Stimulated activated naive CD8-positive, alpha-beta T cell treated with anti-CD3 and anti-CD28 coated beads, Interleukin-15, Interleukin-2, amounts not matched to agents 100 ng/mL and 50 ng/mL, for 24 hours (primary cell): ENCODE results near the gene RPTOR.

ENCODE experiments used
- H3K27ac Mint-ChIP-seq: one replicate; pipeline ENCODE4 v1.8.0; 2021; ENCODE audit warnings: mild to moderate bottlenecking, mixed read lengths
- H3K27me3 Mint-ChIP-seq: one replicate; pipeline ENCODE4 v1.8.0; 2021; ENCODE audit warnings: mixed read lengths
- H3K36me3 Mint-ChIP-seq: one replicate; pipeline ENCODE4 v1.8.0; 2021; ENCODE audit warnings: low read depth, mixed read lengths
- H3K4me1 Mint-ChIP-seq: one replicate; pipeline ENCODE4 v1.8.0; 2021; ENCODE audit warnings: low read depth, mixed read lengths
- H3K4me3 Mint-ChIP-seq: one replicate; pipeline ENCODE4 v1.8.0; 2021; ENCODE audit warnings: mild to moderate bottlenecking, mixed read lengths
- H3K9me3 Mint-ChIP-seq: one replicate; pipeline ENCODE4 v1.8.0; 2021; ENCODE audit warnings: mixed read lengths

Gene RPTOR

DNA sequence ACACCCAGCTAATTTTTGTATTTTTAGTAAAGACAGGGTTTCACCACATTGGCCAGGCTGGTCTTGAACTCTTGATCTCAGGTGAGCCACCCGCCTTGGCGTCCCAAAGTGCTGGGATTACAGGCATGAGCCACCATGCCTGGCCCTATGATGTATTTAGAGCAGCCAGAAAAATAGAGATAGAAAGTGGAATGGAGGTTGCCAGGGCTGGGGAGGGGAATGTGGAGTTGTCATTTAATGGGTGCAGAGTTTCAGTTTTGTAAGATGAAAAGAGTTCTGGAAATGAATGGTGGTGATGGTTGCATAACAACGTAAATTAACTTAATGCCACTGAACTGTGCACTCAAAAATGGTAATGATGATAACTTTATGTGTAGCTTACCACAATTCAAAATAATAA, 36.7 kb upstream of the RPTOR start:
- Mint-ChIP-seq H3K27me3 (peaks cover 8% of the 10 kb centered on the region), H3K4me3 (no peak overlapping the region), H3K27ac (no peak overlapping the region), H3K4me1 (no peaks in the 10 kb centered on the region), H3K36me3 (no peaks in the 10 kb centered on the region), H3K9me3 (no peaks in the 10 kb centered on the region)

- no peaks in the 10 kb centered on the region for H3K9me3 Mint-ChIP-seq
- no peaks in the 10 kb centered on the region for H3K36me3 Mint-ChIP-seq
- peaks cover 9% of the 10 kb centered on the region for H3K27me3 Mint-ChIP-seq
- no peak overlapping the region for H3K4me3 Mint-ChIP-seq
- no peaks in the 10 kb centered on the region for H3K4me1 Mint-ChIP-seq
- H3K27ac Mint-ChIP-seq, result no peak overlapping the region
Observed at GRCh38 chr17:80509311-80509710, 35.3 kb upstream of the RPTOR start.

DNA sequence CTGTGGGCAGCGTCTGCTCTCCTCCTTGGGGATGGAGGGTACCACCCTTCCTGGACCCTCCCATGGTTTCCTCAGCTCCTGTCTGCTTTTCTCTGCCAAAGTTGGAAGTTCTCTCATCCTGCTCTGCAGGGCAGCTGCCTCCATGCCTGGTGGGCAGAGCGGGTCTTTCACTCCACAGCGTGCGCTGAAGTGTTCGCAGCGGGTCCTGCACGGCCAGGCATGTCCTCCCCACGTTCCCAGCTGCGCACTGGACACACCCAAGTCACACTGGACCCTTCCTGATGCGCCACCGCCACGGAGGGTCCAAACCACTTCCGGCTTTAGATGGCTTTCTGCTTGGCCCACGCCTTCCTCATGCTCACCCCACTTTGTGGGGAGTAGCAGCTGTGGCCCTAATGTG, 34.5 kb upstream of the RPTOR start:
- no peaks in the 10 kb centered on the region for H3K9me3 Mint-ChIP-seq
- no peaks in the 10 kb centered on the region for H3K4me1 Mint-ChIP-seq
- H3K27ac Mint-ChIP-seq, result no peak overlapping the region
- H3K4me3 Mint-ChIP-seq, result no peak overlapping the region
- no peaks in the 10 kb centered on the region for H3K36me3 Mint-ChIP-seq
- H3K27me3 Mint-ChIP-seq, result peaks cover 5% of the 10 kb centered on the region

DNA sequence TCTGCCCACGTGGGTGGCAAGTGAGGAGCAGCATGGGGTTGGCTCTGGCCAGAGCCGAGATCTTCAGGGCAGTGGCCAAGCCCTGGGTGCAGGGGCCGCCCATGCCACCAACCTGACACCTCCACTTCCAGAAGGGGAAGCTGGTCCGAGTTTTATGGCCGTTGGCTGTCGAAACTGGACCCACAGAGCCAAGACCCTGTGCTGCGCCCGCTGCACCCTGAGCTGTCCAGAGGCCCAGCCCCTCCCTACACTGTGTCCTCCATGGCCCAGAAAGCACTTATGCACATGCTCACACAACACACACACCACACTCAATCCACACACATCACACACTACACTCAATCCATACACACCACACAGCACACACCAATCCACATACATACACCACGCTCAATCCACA, 33.9 kb upstream of the RPTOR start:
- no peak overlapping the region for H3K27ac Mint-ChIP-seq
- H3K27me3 Mint-ChIP-seq, result peaks cover 4% of the 10 kb centered on the region
- no peak overlapping the region for H3K4me3 Mint-ChIP-seq
- no peaks in the 10 kb centered on the region for H3K36me3 Mint-ChIP-seq
- no peaks in the 10 kb centered on the region for H3K4me1 Mint-ChIP-seq
- no peaks in the 10 kb centered on the region for H3K9me3 Mint-ChIP-seq

GRCh38 chr17:80511222-80512180, 33.1 kb upstream of the RPTOR start:
- Mint-ChIP-seq H3K9me3 (no peaks in the 10 kb centered on the region), H3K27me3 (peaks cover 4% of the 10 kb centered on the region), H3K4me3 (no peak overlapping the region), H3K27ac (no peak overlapping the region), H3K4me1 (no peaks in the 10 kb centered on the region), H3K36me3 (no peaks in the 10 kb centered on the region)

DNA sequence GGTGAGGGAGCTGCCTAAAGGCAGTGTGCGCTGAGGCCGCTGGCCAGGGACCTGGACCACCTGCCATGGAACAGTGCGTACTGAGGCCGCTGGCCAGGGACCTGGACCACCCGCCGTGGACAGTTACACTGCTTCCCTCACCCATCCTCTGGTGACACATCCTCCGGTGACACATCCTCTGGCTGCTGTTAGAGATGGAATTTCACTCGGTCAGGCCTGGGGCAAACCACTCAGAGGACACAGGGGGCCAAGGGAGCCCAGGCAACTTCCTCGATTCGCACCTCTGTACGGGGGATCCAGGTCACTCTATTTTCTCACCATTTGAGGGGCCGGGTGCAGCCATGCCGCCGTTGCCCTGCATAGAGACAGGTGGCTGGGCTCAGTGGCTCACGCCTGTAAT, 32.4 kb upstream of the RPTOR start:
- Mint-ChIP-seq H3K36me3 (no peaks in the 10 kb centered on the region), H3K4me3 (no peak overlapping the region), H3K27me3 (peaks cover 4% of the 10 kb centered on the region), H3K9me3 (no peaks in the 10 kb centered on the region), H3K27ac (no peak overlapping the region), H3K4me1 (no peaks in the 10 kb centered on the region)

GRCh38 chr17:80513201-80513600, 31.4 kb upstream of the RPTOR start:
- Mint-ChIP-seq H3K4me3 (no peak overlapping the region), H3K36me3 (no peaks in the 10 kb centered on the region), H3K4me1 (no peaks in the 10 kb centered on the region), H3K9me3 (no peaks in the 10 kb centered on the region), H3K27me3 (peaks cover 4% of the 10 kb centered on the region), H3K27ac (no peak overlapping the region)

DNA sequence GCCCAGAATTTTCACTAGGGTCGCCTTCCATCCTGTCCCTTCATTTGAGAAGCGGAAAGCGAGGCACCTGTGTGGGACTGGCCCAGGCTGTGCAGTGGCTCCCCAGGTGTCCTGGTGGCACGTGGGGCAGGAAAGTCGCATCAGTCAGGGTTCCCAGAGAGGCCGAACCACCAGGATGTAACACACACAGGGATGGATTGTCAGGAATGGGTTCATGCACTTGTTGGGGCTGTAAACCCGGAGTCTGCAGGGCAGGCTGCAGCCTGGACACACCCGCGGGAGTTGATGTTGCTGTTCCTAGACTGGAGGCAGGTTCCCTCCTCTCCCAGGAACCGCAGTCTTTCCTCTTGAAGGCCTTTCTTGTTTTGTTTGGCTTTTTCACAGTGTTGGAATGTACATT, 30.7 kb upstream of the RPTOR start:
- H3K27me3 Mint-ChIP-seq, result peaks cover 4% of the 10 kb centered on the region
- H3K36me3 Mint-ChIP-seq, result no peaks in the 10 kb centered on the region
- no peaks in the 10 kb centered on the region for H3K9me3 Mint-ChIP-seq
- no peak overlapping the region for H3K4me3 Mint-ChIP-seq
- H3K4me1 Mint-ChIP-seq, result no peaks in the 10 kb centered on the region
- H3K27ac Mint-ChIP-seq, result no peak overlapping the region

DNA sequence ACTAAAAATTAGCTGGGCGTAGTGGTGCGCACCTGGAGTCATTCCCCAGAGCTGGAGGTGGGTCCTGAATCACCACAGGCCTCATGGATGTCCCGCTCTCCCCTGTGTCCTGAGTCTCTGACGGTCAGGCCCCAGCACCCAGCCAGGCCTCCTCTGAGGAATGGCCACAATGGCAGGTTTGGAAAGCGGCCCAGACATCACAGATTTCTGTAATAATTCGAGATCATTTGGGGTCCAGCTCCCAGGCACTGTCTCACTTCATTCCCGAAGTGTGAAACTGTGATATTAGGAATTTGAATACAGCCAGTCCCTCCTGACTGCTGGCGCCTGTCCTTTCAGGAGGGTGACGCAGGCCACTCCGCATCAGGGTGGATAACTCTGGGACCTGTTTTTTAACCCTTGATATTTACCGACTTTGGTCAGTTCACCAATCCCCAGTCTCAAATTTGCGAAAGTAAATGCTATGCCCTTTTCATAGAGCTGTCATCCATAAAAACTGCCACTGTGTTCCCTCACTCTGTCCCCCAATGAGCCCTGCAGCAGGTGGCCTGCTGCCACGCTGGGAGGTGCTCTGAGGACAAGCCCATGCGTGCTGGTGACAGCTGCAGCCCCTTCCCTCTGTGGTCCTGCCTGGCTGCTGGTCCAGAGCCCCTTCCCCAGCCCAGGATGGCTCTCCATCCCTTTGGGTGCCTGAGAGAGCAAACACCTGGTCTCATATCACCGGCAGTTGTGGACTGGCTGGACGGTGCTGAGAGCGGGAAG, 28.3 kb upstream of the RPTOR start:
- no peak overlapping the region for H3K27ac Mint-ChIP-seq
- H3K36me3 Mint-ChIP-seq, result no peaks in the 10 kb centered on the region
- no peaks in the 10 kb centered on the region for H3K4me1 Mint-ChIP-seq
- H3K4me3 Mint-ChIP-seq, result no peak overlapping the region
- H3K27me3 Mint-ChIP-seq, result peaks cover 4% of the 10 kb centered on the region
- H3K9me3 Mint-ChIP-seq, result no peaks in the 10 kb centered on the region

- Mint-ChIP-seq H3K27ac (no peak overlapping the region), H3K27me3 (peaks cover 4% of the 10 kb centered on the region), H3K36me3 (no peaks in the 10 kb centered on the region), H3K4me3 (no peak overlapping the region), H3K4me1 (no peaks in the 10 kb centered on the region), H3K9me3 (no peaks in the 10 kb centered on the region)
Observed at GRCh38 chr17:80517641-80518040, 27.0 kb upstream of the RPTOR start.

DNA sequence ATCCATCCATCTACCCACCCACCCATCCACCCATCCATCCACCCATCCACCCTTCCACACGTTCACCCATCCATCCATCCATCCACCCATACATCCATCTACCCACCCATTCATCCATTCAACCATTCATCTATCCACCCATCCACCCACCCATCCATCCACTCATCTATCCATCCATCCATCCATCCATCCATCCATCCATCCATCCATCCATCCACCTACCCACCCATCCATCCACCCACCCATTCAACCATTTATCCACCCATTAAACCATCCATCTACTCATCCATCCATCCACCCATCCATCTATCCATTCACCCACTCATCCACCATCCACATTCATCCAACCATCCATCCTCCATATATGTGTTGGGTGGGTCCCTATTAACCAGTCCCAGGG, 26.2 kb upstream of the RPTOR start:
- peaks cover 1% of the 10 kb centered on the region for H3K27me3 Mint-ChIP-seq
- H3K4me1 Mint-ChIP-seq, result no peaks in the 10 kb centered on the region
- H3K9me3 Mint-ChIP-seq, result no peaks in the 10 kb centered on the region
- no peaks in the 10 kb centered on the region for H3K36me3 Mint-ChIP-seq
- no peak overlapping the region for H3K4me3 Mint-ChIP-seq
- H3K27ac Mint-ChIP-seq, result no peak overlapping the region

GRCh38 chr17:80519091-80519781, 25.4 kb upstream of the RPTOR start:
- H3K27ac Mint-ChIP-seq, result no peak overlapping the region
- H3K27me3 Mint-ChIP-seq, result no peaks in the 10 kb centered on the region
- H3K9me3 Mint-ChIP-seq, result no peaks in the 10 kb centered on the region
- H3K4me1 Mint-ChIP-seq, result no peaks in the 10 kb centered on the region
- H3K36me3 Mint-ChIP-seq, result no peaks in the 10 kb centered on the region
- H3K4me3 Mint-ChIP-seq, result no peak overlapping the region

GRCh38 chr17:80520810-80521455, 23.7 kb upstream of the RPTOR start:
- no peak overlapping the region for H3K27ac Mint-ChIP-seq
- no peaks in the 10 kb centered on the region for H3K4me1 Mint-ChIP-seq
- no peak overlapping the region for H3K4me3 Mint-ChIP-seq
- no peaks in the 10 kb centered on the region for H3K9me3 Mint-ChIP-seq
- H3K36me3 Mint-ChIP-seq, result no peaks in the 10 kb centered on the region
- peaks cover 8% of the 10 kb centered on the region for H3K27me3 Mint-ChIP-seq

- no peaks in the 10 kb centered on the region for H3K4me1 Mint-ChIP-seq
- H3K9me3 Mint-ChIP-seq, result no peaks in the 10 kb centered on the region
- no peaks in the 10 kb centered on the region for H3K36me3 Mint-ChIP-seq
Observed at GRCh38 chr17:80523054-80523744, 21.4 kb upstream of the RPTOR start.

More at GRCh38 chr17:80523054-80523744, 21.4 kb upstream of the RPTOR start:
- Mint-ChIP-seq H3K27me3 (peaks cover 14% of the 10 kb centered on the region), H3K4me3 (no peak overlapping the region), H3K27ac (no peak overlapping the region)
